ENCODE measurements around the gene STK10.

GRCh38 chr5:172162987-172163343, 25.1 kb downstream of the STK10 start:
- TF ChIP-seq CTCF (IDR thresholded peaks at IDR 0.05; ENCODE audit: borderline replicate concordance, extremely low read depth, low read length, poor library complexity, severe bottlenecking), result no peak
- TF ChIP-seq EZH2 (IDR thresholded peaks at IDR 0.05; ENCODE audit: borderline replicate concordance, low read depth, low read length, severe bottlenecking), result no peak
